Measurements from ENCODE around the gene CEBPA. TPM values are rescaled to one million over a fixed set of nuclear protein-coding genes. Genes with fewer than 3 reads are reported as not detected.

The CEBPA gene
- total RNA-seq, 1 donor from 2014 or later: 0.45 TPM

DNA sequence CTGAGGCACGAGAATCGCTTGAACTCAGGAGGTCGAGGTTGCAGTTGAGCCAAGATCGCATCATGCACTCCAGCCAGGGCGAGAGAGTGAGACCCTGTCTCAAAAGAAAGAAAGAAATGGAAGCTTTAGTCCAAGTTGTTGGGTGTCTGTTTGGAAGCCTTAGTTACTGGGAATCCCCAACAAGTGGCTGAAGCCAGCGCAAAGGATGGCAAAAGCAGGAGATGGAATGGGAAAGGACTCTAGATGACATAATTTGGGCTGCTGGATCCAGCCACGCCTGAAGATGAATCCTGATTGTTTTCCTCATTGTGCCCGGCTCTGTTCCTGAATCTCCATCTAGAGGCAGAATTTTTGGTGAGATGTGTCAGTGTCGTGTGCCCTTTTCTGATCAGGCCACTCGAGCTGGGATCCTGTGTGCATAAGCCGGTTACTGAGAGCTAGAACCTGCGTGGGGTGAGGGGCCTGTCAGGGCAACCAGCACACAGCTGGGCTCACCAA is 18.1 kb downstream of the CEBPA start:
- peaks cover 29% of the 10 kb centered on the region for H3K27me3 Mint-ChIP-seq (ENCODE audit: low read depth, unreplicated experiment)
- no peak overlapping the region for H3K27ac ChIP-seq (ENCODE audit: low read depth, low read length)
- H3K27me3 ChIP-seq (ENCODE audit: insufficient read depth, low read length): peaks cover 12% of the 10 kb centered on the region
- no peaks in the 10 kb centered on the region for H3K4me1 ChIP-seq (ENCODE audit: insufficient read depth, low read length)
- no peaks in the 10 kb centered on the region for H3K79me2 ChIP-seq (ENCODE audit: insufficient read depth, low read length)
- TF ChIP-seq, protein P1, sequence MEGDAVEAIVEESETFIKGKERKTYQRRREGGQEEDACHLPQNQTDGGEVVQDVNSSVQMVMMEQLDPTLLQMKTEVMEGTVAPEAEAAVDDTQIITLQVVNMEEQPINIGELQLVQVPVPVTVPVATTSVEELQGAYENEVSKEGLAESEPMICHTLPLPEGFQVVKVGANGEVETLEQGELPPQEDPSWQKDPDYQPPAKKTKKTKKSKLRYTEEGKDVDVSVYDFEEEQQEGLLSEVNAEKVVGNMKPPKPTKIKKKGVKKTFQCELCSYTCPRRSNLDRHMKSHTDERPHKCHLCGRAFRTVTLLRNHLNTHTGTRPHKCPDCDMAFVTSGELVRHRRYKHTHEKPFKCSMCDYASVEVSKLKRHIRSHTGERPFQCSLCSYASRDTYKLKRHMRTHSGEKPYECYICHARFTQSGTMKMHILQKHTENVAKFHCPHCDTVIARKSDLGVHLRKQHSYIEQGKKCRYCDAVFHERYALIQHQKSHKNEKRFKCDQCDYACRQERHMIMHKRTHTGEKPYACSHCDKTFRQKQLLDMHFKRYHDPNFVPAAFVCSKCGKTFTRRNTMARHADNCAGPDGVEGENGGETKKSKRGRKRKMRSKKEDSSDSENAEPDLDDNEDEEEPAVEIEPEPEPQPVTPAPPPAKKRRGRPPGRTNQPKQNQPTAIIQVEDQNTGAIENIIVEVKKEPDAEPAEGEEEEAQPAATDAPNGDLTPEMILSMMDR (IDR thresholded peaks at IDR 0.05; ENCODE audit: insufficient read depth, low read depth, low read length): no peak
- no peak for TF ChIP-seq EZH2 (IDR thresholded peaks at IDR 0.05; ENCODE audit: insufficient read depth, low read length)
- no peak overlapping the region for H3K27ac Mint-ChIP-seq (ENCODE audit: unreplicated experiment)
- no peak overlapping the region for H3K4me3 ChIP-seq (ENCODE audit: insufficient read depth, low read depth, low read length)
- peaks cover 16% of the 10 kb centered on the region for H3K9me3 Mint-ChIP-seq (ENCODE audit: unreplicated experiment)
- H3K4me2 ChIP-seq (ENCODE audit: low read length): no peak overlapping the region
- FAIRE-seq (no peak), DNase-seq (ENCODE audit: low read depth) (no peak)
- H3K9ac ChIP-seq (ENCODE audit: low read length): no peak overlapping the region
- H2AFZ ChIP-seq (ENCODE audit: low read depth, low read length): no peak overlapping the region
- no peak overlapping the region for H3K4me3 Mint-ChIP-seq (ENCODE audit: unreplicated experiment)
- peaks cover 3% of the 10 kb centered on the region for H3K36me3 Mint-ChIP-seq (ENCODE audit: low read depth, unreplicated experiment)
- no peaks in the 10 kb centered on the region for H3K9me3 ChIP-seq (ENCODE audit: insufficient read depth, low read depth, low read length)
- no peaks in the 10 kb centered on the region for H4K20me1 ChIP-seq (ENCODE audit: insufficient read depth, low read length)
- H3K36me3 ChIP-seq (ENCODE audit: insufficient read depth, low read length): no peaks in the 10 kb centered on the region
- H3K4me1 Mint-ChIP-seq (ENCODE audit: low read depth, unreplicated experiment): no peaks in the 10 kb centered on the region

DNA sequence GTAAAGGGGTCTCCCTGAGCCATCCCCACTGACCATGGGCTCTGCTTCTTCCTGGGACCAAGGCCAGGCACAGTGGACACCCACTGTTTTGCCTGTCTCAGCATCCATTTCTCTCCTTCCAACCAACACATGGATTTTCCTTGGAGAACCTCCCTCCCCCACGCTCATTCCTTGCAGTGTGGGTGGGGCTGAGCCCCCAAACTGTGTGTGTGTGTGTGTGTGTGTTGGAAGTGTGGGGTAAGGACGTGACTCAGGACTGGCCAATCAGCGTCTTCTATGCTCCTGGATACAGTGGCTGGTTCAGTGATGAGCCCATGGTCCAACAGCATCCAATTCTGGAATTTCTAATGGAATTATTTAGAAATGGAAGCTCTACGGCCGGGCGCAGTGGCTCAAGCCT is 18.7 kb downstream of the CEBPA start:
- Histone ChIP-seq H3K4me2 (ENCODE audit: low read length) (no peak overlapping the region), H3K4me3 (ENCODE audit: insufficient read depth, low read depth, low read length) (no peak overlapping the region), H3K4me1 (ENCODE audit: insufficient read depth, low read length) (no peaks in the 10 kb centered on the region), H2AFZ (ENCODE audit: low read depth, low read length) (no peak overlapping the region), H3K36me3 (ENCODE audit: insufficient read depth, low read length) (no peaks in the 10 kb centered on the region), H3K79me2 (ENCODE audit: insufficient read depth, low read length) (no peaks in the 10 kb centered on the region), H3K27ac (ENCODE audit: low read depth, low read length) (no peak overlapping the region), H4K20me1 (ENCODE audit: insufficient read depth, low read length) (no peaks in the 10 kb centered on the region), H3K9ac (ENCODE audit: low read length) (no peak overlapping the region), H3K9me3 (ENCODE audit: insufficient read depth, low read depth, low read length) (no peaks in the 10 kb centered on the region), H3K27me3 (ENCODE audit: insufficient read depth, low read length) (peaks cover 12% of the 10 kb centered on the region)
- Mint-ChIP-seq H3K27me3 (ENCODE audit: low read depth, unreplicated experiment) (peaks cover 24% of the 10 kb centered on the region), H3K4me1 (ENCODE audit: low read depth, unreplicated experiment) (no peaks in the 10 kb centered on the region), H3K27ac (ENCODE audit: unreplicated experiment) (no peak overlapping the region), H3K36me3 (ENCODE audit: low read depth, unreplicated experiment) (peaks cover 3% of the 10 kb centered on the region), H3K9me3 (ENCODE audit: unreplicated experiment) (peaks cover 11% of the 10 kb centered on the region), H3K4me3 (ENCODE audit: unreplicated experiment) (no peak overlapping the region)
- TF ChIP-seq EZH2 (IDR thresholded peaks at IDR 0.05; ENCODE audit: insufficient read depth, low read length): no peak
- TF ChIP-seq, protein P1 (IDR thresholded peaks at IDR 0.05; ENCODE audit: insufficient read depth, low read depth, low read length): no peak
- FAIRE-seq (no peak), DNase-seq (ENCODE audit: low read depth) (no peak)

GRCh38 chr19:33282036-33282671 is 20.2 kb downstream of the CEBPA start:
- no peak for FAIRE-seq
- Mint-ChIP-seq H3K27ac (ENCODE audit: unreplicated experiment) (no peak overlapping the region), H3K36me3 (ENCODE audit: low read depth, unreplicated experiment) (no peaks in the 10 kb centered on the region), H3K4me3 (ENCODE audit: unreplicated experiment) (no peak overlapping the region), H3K4me1 (ENCODE audit: low read depth, unreplicated experiment) (no peaks in the 10 kb centered on the region), H3K27me3 (ENCODE audit: low read depth, unreplicated experiment) (peaks cover 21% of the 10 kb centered on the region), H3K9me3 (ENCODE audit: unreplicated experiment) (peaks cover 1% of the 10 kb centered on the region)
- H3K36me3 ChIP-seq (ENCODE audit: insufficient read depth, low read length): no peaks in the 10 kb centered on the region
- TF ChIP-seq EZH2 (IDR thresholded peaks at IDR 0.05; ENCODE audit: insufficient read depth, low read length): no peak
- TF ChIP-seq, protein P1 (IDR thresholded peaks at IDR 0.05; ENCODE audit: insufficient read depth, low read depth, low read length): no peak
- no peak overlapping the region for H3K4me2 ChIP-seq (ENCODE audit: low read length)
- H3K9ac ChIP-seq (ENCODE audit: low read length): no peak overlapping the region
- no peaks in the 10 kb centered on the region for H3K4me1 ChIP-seq (ENCODE audit: insufficient read depth, low read length)
- no peaks in the 10 kb centered on the region for H4K20me1 ChIP-seq (ENCODE audit: insufficient read depth, low read length)
- H3K27me3 ChIP-seq (ENCODE audit: insufficient read depth, low read length): peaks cover 8% of the 10 kb centered on the region
- H3K79me2 ChIP-seq (ENCODE audit: insufficient read depth, low read length): no peaks in the 10 kb centered on the region
- H3K4me3 ChIP-seq (ENCODE audit: insufficient read depth, low read depth, low read length): no peak overlapping the region
- no peak for DNase-seq (ENCODE audit: low read depth)
- no peak overlapping the region for H2AFZ ChIP-seq (ENCODE audit: low read depth, low read length)
- no peak overlapping the region for H3K27ac ChIP-seq (ENCODE audit: low read depth, low read length)
- H3K9me3 ChIP-seq (ENCODE audit: insufficient read depth, low read depth, low read length): no peaks in the 10 kb centered on the region

Data from astrocyte (in vitro differentiated cells and primary cell).